Measurements from ENCODE around the gene TYRO3.

TYRO3 gene

DNA sequence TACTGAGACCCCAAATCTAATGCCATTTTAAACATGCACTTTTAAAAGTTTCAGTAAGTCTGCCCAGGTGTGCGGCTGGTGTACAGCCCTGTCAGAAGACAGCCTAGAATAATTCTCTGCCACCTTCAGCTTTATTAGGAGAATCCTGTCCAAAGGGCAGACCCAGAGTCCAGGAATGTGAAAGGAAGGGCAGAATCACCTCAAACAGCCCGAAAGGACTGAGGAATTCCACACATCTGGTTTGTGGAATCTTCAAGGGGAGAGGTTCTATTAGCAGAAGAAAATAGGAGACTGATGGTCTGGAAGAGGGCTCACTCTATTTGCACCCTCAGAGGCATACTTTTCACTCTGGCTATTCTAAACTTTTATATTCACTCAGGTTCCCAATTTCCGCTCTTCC, 46.6 kb downstream of the TYRO3 start:
- no peak for DNase-seq (ENCODE audit: low read depth)

DNA sequence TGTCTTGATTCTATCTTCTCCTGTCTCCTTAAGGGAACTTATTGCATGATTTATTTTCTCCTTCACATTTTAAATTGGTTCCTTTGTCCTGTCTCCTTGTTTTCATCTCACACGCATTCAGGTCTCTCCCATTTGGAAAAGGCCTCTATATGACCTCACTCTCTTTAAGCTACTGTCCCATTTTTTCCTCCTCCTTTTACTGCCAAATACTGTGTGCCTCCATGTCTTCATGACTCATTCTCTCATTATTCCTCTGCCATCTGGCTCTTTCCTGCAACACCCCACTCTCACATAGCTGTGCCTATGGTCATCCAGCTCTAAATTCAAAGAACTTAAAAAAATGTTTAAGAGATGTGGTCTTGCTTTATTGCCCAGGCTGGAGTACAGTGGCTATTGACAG, 48.0 kb downstream of the TYRO3 start:
- no peak for DNase-seq (ENCODE audit: low read depth)

DNA sequence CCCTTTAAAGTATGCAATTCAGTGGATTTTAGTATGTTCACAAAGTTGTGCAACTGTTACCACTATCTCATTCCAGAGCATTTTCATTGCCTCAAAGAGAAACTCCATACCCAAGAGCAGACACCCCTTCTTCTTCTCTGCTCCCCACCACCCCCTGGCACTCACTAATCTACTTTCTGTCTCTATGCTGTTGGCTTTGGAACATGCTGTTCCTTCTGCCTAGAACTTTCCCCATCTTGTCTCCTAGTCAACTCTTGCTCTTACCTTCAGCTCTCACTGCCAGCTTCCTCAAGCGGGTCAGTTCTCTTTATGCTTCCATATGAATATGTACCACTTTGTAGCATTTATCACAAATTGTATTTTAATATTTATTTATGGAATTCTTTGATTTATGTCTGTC, 50.1 kb downstream of the TYRO3 start:
- no peak for DNase-seq (ENCODE audit: low read depth)

- no peak for DNase-seq (ENCODE audit: low read depth)
Measured at GRCh38 chr15:41610048-41610447, 51.0 kb downstream of the TYRO3 start.

DNA sequence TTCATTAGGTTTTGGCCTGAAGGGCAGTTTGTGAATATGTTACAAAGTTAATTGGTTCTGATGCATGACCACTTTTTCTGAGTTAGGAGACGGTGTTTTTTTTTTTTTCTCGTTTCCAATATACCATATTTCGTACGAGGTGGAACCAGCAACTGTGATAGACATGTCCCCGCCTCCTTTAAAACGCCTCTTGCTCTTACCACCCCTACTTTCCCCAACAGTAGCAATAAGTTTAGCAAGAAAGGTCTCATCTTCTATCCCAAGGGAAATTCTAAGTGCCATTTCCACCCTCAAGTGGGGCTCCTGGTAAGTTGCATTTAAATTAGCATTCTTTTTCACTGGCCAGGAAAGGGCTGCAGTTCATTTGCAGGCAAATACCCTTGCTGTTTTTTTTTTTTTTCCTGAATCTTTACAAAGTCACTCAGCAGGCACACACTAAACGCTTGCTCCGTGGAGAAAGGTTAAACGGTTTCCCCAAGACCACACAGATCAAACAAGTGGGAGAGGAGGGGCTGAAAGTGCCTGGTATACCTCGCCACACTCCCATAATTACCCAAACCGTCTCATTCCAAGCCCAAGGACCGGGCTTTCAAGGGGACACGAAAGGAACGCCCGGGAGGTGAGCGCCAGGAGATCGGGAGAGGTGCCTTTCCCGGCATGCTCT, 61.7 kb downstream of the TYRO3 start:
- no peak for DNase-seq (ENCODE audit: low read depth)

DNA sequence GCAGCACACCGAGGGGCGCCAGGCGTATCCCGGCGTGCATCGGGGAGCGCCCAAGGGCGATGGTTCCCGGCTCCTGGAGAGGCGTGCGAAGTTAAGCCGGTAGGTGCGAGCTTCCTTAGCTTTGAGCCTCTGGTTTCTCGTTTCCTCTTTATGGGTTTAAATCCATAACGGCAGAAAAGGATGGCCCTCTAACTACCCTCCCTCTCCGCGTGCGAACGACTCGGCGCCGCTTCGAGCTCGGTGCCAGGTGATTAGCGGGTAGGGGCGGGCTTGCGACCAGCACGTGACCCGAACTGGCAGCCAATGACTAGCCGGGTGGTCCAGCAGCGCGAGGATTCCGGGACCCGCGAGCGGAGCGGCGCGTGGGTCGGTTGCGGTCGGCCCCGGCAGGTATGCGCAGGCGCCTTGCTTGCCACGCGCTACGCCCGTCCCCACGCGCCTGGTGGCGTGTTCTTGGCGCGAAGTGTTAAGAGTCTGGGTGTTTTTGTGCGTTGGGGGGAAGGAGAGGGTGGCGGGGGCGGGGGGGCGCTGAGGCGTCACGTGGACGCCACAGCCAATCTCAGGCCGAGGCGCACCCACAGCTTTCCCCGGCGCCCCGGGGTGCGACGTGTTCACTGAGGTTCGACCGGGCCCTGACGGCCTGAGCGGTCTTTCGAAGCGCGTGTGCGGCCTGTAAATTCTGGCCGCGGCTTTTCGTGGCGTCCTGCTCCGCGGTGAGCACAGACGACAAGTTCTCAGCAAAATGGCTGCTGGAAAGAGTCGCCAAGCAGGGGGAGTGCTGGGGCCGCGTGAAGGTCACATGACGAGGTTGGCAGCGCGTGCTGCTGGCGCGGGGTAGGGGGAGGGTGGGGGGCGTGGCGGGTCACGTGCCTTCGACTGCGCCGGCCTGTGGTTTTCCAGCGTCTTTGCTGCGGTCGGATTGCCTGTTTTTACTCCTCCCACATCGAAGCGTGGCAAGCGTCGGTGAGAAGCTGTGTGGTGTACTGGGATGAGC, 62.5 kb downstream of the TYRO3 start:
- peak; percentile 66 for DNase-seq (ENCODE audit: low read depth)

DNA sequence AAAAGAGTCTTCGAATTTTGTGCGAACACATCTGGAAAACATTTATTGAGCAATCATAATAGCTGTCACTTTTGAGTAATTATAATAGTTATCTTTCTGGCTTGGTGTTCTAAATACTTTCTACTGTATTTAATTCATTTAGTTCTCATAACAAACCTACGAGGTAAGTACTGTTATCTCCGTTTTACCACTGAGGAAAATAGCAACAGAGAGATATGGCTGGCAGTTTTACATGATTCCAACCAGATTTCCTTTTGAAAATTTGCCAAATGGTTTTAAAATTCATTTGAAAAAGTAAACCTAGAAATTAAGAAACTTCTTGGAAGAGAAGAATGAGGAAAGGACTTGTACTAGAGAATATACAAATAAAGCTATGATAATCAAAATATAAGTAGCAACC, 63.9 kb downstream of the TYRO3 start:
- no peak for DNase-seq (ENCODE audit: low read depth)

DNA sequence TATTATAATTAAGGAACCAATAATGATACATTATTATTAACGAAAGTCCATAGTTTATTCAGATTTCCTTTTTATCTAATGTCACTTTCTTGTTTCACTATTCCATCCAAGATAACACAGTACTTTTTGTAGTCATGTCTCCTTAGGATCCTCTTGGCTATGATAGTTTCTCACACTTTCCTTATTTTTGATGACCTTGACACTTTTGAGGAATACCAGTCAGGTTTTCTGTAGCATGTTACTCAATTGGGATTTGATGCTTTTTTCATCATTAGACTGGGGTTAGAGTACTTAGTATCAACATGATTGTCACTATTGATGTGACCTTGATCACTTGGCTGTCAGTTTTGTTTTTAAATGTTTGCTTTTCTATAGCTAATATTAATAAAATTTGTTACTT, 68.2 kb downstream of the TYRO3 start:
- DNase-seq (ENCODE audit: low read depth): no peak

DNA sequence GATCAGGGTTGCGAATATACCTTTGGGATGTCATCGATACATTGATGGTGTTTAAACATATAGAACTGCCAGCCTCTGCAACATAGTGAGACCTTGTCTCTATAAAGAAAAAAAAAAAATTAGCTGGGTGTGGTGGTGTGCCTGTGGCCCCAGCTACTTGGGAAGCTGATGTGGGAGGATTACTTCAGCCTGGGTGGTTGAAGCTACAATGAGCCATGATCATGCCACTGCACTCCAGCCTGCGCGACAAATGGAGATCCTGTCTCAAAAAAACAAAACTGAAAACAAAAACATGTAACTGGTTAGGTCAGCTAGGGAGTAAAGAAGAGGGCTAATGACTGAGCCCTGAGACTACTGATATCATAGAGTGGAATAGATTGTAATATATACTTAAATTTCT, 70.5 kb downstream of the TYRO3 start:
- DNase-seq (ENCODE audit: low read depth): no peak

DNA sequence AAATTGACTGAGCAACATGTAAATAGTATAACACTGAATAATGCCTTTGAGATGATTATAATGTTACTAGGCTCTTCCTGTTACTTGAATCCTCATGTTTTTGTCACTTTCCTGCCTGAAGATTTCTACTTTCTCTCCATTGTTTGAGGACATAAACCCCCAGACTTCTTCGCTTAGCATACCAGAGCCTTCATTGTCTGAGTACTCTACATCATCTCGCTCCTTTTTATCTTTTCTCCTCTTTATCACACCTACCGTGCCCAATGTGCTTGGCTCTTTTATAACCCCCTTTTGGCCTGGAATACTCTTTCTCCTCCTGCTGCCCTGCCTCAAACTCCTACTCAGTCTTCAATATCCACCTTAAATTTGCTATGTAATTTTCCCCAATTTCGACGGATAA, 70.9 kb downstream of the TYRO3 start:
- no peak for DNase-seq (ENCODE audit: low read depth)

GRCh38 chr15:41630616-41631217, 71.7 kb downstream of the TYRO3 start:
- DNase-seq (ENCODE audit: low read depth): no peak

DNA sequence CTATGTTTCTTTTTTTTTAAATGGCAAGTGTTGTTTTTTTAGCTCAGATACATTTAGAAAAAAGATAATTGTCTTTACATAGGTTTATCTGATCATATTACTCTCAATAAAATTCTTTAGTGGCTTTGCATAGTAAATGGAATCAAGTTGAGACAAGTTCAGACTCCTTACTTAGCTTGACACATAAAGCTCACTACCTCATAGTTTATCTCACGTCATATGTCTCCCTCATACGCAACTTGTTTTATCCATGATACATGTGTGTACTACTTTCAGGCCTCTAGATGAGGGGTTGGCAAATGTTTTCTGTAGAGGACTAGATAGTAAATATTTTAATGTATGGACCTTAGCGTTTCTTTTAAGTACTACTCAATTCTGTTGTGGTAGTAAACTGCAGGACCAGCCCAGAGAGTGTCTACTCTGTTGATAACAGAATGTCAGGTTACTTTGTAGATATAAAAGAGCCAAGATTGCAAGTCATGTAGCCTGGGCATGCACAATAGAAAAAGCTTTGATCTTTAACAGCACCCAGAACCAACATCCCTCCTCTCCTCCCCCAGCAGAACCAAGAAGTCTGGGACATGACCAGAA, 73.0 kb downstream of the TYRO3 start:
- no peak for DNase-seq (ENCODE audit: low read depth)
